GM23338 (cell line): ENCODE data around the gene APOC1. TPM values are rescaled to one million over a fixed set of nuclear protein-coding genes. Genes with fewer than 3 reads are reported as not detected.

Experiments
- ATAC-seq: fragments of 200-7000 bp; cut with Tn5 transposase; 3 replicates; pipeline ENCODE4 v1.9.1; 2020
- DNase-seq: peaks from one replicate; pipeline ENCODE4 v3.0.0-alpha.2; 2015; ENCODE audit warnings: low spot score
- H2AFZ ChIP-seq: fragments of 200-600 bp; sonication (generic); 2 replicates; pipeline ENCODE4 v1.8.0; 2016; ENCODE audit warnings: antibody characterized with exemption, mild to moderate bottlenecking, moderate library complexity
- H3F3A ChIP-seq: fragments of 200-600 bp; sonication (generic); replicated peaks from 2 replicates; pipeline ENCODE4 v1.8.0; 2017; ENCODE audit warnings: antibody characterized with exemption, mixed run types, low read depth
- H3K27ac ChIP-seq: fragments of 200-600 bp; sonication (generic); 2 replicates; pipeline ENCODE4 v1.6.1; 2016; ENCODE audit warnings: low read depth
- H3K27me3 ChIP-seq: fragments of 200-600 bp; sonication (generic); 2 replicates; pipeline ENCODE4 v1.8.0; 2016; ENCODE audit warnings: mild to moderate bottlenecking, mixed run types, moderate library complexity; ENCODE audit not compliant: insufficient read depth
- H3K36me3 ChIP-seq: fragments of 200-600 bp; sonication (generic); 2 replicates; pipeline ENCODE4 v1.8.0; 2016; ENCODE audit warnings: mild to moderate bottlenecking; ENCODE audit not compliant: insufficient read depth
- H3K4me1 ChIP-seq: fragments of 200-600 bp; sonication (generic); 2 replicates; pipeline ENCODE4 v1.8.0; 2016; ENCODE audit warnings: mild to moderate bottlenecking, moderate library complexity; ENCODE audit not compliant: insufficient read depth
- H3K4me2 ChIP-seq: fragments of 200-600 bp; sonication (generic); 2 replicates; pipeline ENCODE4 v1.7.1; 2017; ENCODE audit warnings: mixed run types
- H3K4me3 ChIP-seq: fragments of 200-600 bp; sonication (generic); 2 replicates; pipeline ENCODE4 v1.6.1; 2016; ENCODE audit warnings: mixed run types
- H3K79me2 ChIP-seq: fragments of 200-600 bp; sonication (generic); replicated peaks from 2 replicates; pipeline ENCODE4 v1.8.0; 2017; ENCODE audit warnings: mild to moderate bottlenecking; ENCODE audit not compliant: insufficient read depth
- H3K9me2 ChIP-seq: fragments of 200-600 bp; sonication (generic); 2 replicates; pipeline ENCODE4 v1.8.0; 2017; ENCODE audit not compliant: insufficient read depth
- H4K20me1 ChIP-seq: fragments of 200-600 bp; sonication (generic); replicated peaks from 2 replicates; pipeline ENCODE4 v1.8.0; 2017; ENCODE audit warnings: mild to moderate bottlenecking; ENCODE audit not compliant: insufficient read depth
- H3K27ac Mint-ChIP-seq: 2 replicates; pipeline ENCODE4 v1.8.0; 2020; ENCODE audit warnings: inconsistent platforms, mild to moderate bottlenecking, moderate library complexity, mixed read lengths
- H3K27me3 Mint-ChIP-seq: 3 replicates; pipeline ENCODE4 v1.8.0; 2022; ENCODE audit warnings: low read depth, mild to moderate bottlenecking, moderate library complexity, mixed read lengths, inconsistent platforms; ENCODE audit not compliant: insufficient read depth, poor library complexity
- H3K36me3 Mint-ChIP-seq: 3 replicates; pipeline ENCODE4 v1.8.0; 2021; ENCODE audit warnings: low read depth, mild to moderate bottlenecking, inconsistent platforms, moderate library complexity, mixed read lengths
- H3K4me1 Mint-ChIP-seq: 3 replicates; pipeline ENCODE4 v1.8.0; 2020; ENCODE audit warnings: mild to moderate bottlenecking, inconsistent platforms, mixed read lengths
- H3K4me3 Mint-ChIP-seq: 3 replicates; pipeline ENCODE4 v1.8.0; 2021; ENCODE audit warnings: moderate library complexity, mild to moderate bottlenecking, inconsistent platforms, mixed read lengths
- H3K9me3 Mint-ChIP-seq: 3 replicates; pipeline ENCODE4 v1.8.0; 2020; ENCODE audit warnings: moderate library complexity, mild to moderate bottlenecking, inconsistent platforms, mixed read lengths
- CREB1 ChIP-seq: fragments of 250-450 bp; sonication (Bioruptor Pico); IDR thresholded peaks from 2 replicates; pipeline ENCODE4 v1.5.0; 2020; ENCODE audit warnings: low read depth, mild to moderate bottlenecking, moderate library complexity
- ETS1 ChIP-seq: IDR thresholded peaks from 2 replicates; pipeline ENCODE4 v1.6.1; 2016; ENCODE audit warnings: antibody characterized with exemption
- EZH2 ChIP-seq: fragments of 200-600 bp; sonication (generic); IDR thresholded peaks from one replicate; pipeline ENCODE4 v1.8.0; 2017; ENCODE audit warnings: antibody characterized with exemption, mild to moderate bottlenecking, low read depth; ENCODE audit not compliant: unreplicated experiment
- EZH2phosphoT487 ChIP-seq: fragments of 200-600 bp; sonication (generic); IDR thresholded peaks from one replicate; pipeline ENCODE4 v1.8.1; 2018; ENCODE audit warnings: antibody characterized with exemption; ENCODE audit not compliant: unreplicated experiment
- JUNB ChIP-seq: IDR thresholded peaks from one replicate; pipeline ENCODE4 v1.6.1; 2016; ENCODE audit warnings: antibody characterized with exemption; ENCODE audit not compliant: unreplicated experiment
- NANOG ChIP-seq: IDR thresholded peaks from 2 replicates; pipeline ENCODE4 v1.6.1; 2016; ENCODE audit warnings: antibody characterized with exemption, borderline replicate concordance
- REST ChIP-seq: IDR thresholded peaks from one replicate; pipeline ENCODE4 v1.6.1; 2018; ENCODE audit warnings: antibody characterized with exemption; ENCODE audit not compliant: unreplicated experiment
- ZNF462 ChIP-seq: fragments of 250-450 bp; sonication (Bioruptor Pico); IDR thresholded peaks from 2 replicates; pipeline ENCODE4 v1.5.0; 2020; ENCODE audit warnings: mild to moderate bottlenecking, moderate library complexity
- polyA plus RNA-seq: library from polyadenylated mRNA; unstranded; fragments of >200 nt; fragmentation: Nextera tagmentation; extraction: Ambion mirVana; gene quantifications from 2 replicates; pipeline ENCODE4 v1.2.1, GENCODE V29; 2016
- total RNA-seq: library from RNA; depleted of rRNA; stranded (reverse); fragments of >200 nt; shearing (Covaris generic); gene quantifications from 2 replicates; pipeline ENCODE4 v1.2.3, GENCODE V29; 2014

APOC1 gene
- total and polyA plus RNA-seq, 2 experiments from 2014 or later: 26.8 to 221 TPM

- ATAC-seq: no peak
- no peaks in the 10 kb centered on the region for H3K9me2 ChIP-seq
- no peaks in the 10 kb centered on the region for H3K9me3 Mint-ChIP-seq
- no peak for DNase-seq
- H3K27ac Mint-ChIP-seq: no peak overlapping the region
- H4K20me1 ChIP-seq: peaks cover 17% of the 10 kb centered on the region
- no peak overlapping the region for H3K4me3 Mint-ChIP-seq
- H3K4me3 ChIP-seq: no peak overlapping the region
- H3K27me3 Mint-ChIP-seq: peaks cover 13% of the 10 kb centered on the region
- no peak for TF ChIP-seq ETS1
- TF ChIP-seq REST: no peak
- TF ChIP-seq ZNF462 (CRISPR knock-in tag): no peak
- TF ChIP-seq JUNB: no peak
- no peak for TF ChIP-seq NANOG
- no peak for TF ChIP-seq EZH2
- TF ChIP-seq EZH2phosphoT487: no peak
- no peak for TF ChIP-seq CREB1 (CRISPR knock-in tag)
- H3K27ac ChIP-seq: no peak overlapping the region
- 0 out of 2 replicates have a peak, but pooled peaks cover under 1% of the 10 kb centered on the region for H3K79me2 ChIP-seq
- H3F3A ChIP-seq: 0 out of 2 replicates have a peak, but pooled peaks cover 24% of the 10 kb centered on the region
- H3K27me3 ChIP-seq: no peaks in the 10 kb centered on the region
- peaks cover 82% of the 10 kb centered on the region for H3K36me3 Mint-ChIP-seq
- no peak overlapping the region for H3K4me2 ChIP-seq
- no peak overlapping the region for H2AFZ ChIP-seq
- H3K4me1 ChIP-seq: peaks cover 16% of the 10 kb centered on the region
- H3K4me1 Mint-ChIP-seq: peaks cover 17% of the 10 kb centered on the region
- peaks cover 26% of the 10 kb centered on the region for H3K36me3 ChIP-seq
These were observed 41.7 kb upstream of the APOC1 start for GRCh38 chr19:44872661-44873060.
